SK-N-SH treated with all-trans-retinoic acid at 6 μM for 48 hours (cell line): Measurements from ENCODE around the gene MITF.

Experiments
- ATAC-seq: fragments of 200-7000 bp; cut with Tn5 transposase; 3 replicates; pipeline ENCODE4 v1.9.1; 2020; ENCODE audit warnings: mild to moderate bottlenecking, moderate library complexity
- ARNTL ChIP-seq: fragments of 450-650 bp; formaldehyde crosslinking; IDR thresholded peaks from 2 replicates; pipeline ENCODE4 v1.5.0; 2020; ENCODE audit warnings: low read depth, mild to moderate bottlenecking, moderate library complexity, borderline replicate concordance
- BACH2 ChIP-seq: fragments of 250-450 bp; sonication (Bioruptor Pico); IDR thresholded peaks from 2 replicates; pipeline ENCODE4 v1.9.0; 2021; ENCODE audit warnings: mild to moderate bottlenecking, borderline replicate concordance
- CSDC2 ChIP-seq: fragments of 250-450 bp; sonication (Bioruptor Pico); IDR thresholded peaks from 2 replicates; pipeline ENCODE4 v1.5.0; 2020; ENCODE audit warnings: mild to moderate bottlenecking, moderate library complexity
- ESRRG ChIP-seq: fragments of 250-450 bp; sonication (Bioruptor Pico); IDR thresholded peaks from 2 replicates; pipeline ENCODE4 v1.6.1; 2021; ENCODE audit warnings: mild to moderate bottlenecking
- GLIS3 ChIP-seq: fragments of 250-450 bp; sonication (Bioruptor Pico); IDR thresholded peaks from 2 replicates; pipeline ENCODE4 v1.5.0; 2020; ENCODE audit warnings: mild to moderate bottlenecking, moderate library complexity
- ISL1 ChIP-seq: fragments of 250-450 bp; sonication (Bioruptor Pico); IDR thresholded peaks from 2 replicates; pipeline ENCODE4 v2.1.2; 2022; ENCODE audit warnings: mild to moderate bottlenecking, moderate library complexity
- OSR1 ChIP-seq: fragments of 250-450 bp; sonication (Bioruptor Pico); IDR thresholded peaks from 2 replicates; pipeline ENCODE4 v1.8.0; 2022; ENCODE audit warnings: moderate library complexity, mild to moderate bottlenecking, inconsistent platforms
- PPARA ChIP-seq: fragments of 250-450 bp; sonication (Bioruptor Pico); IDR thresholded peaks from 2 replicates; pipeline ENCODE4 v1.5.0; 2020; ENCODE audit warnings: mild to moderate bottlenecking, borderline replicate concordance
- RARB ChIP-seq: fragments of 250-450 bp; sonication (Bioruptor Pico); IDR thresholded peaks from 2 replicates; pipeline ENCODE4 v1.8.0; 2021; ENCODE audit warnings: mild to moderate bottlenecking, moderate library complexity
- SNAI2 ChIP-seq: fragments of 250-450 bp; sonication (Bioruptor Pico); IDR thresholded peaks from 2 replicates; pipeline ENCODE4 v1.5.0; 2020; ENCODE audit warnings: mild to moderate bottlenecking, moderate library complexity
- TCF4 ChIP-seq: fragments of 250-450 bp; sonication (Bioruptor Pico); IDR thresholded peaks from 2 replicates; pipeline ENCODE4 v1.8.0; 2021; ENCODE audit warnings: mild to moderate bottlenecking, moderate library complexity, borderline replicate concordance
- ZC3H10 ChIP-seq: fragments of 250-450 bp; sonication (Bioruptor Pico); IDR thresholded peaks from 2 replicates; pipeline ENCODE4 v1.5.1; 2021; ENCODE audit warnings: mild to moderate bottlenecking, moderate library complexity
- ZFP3 ChIP-seq: fragments of 250-450 bp; sonication (Bioruptor Pico); IDR thresholded peaks from 2 replicates; pipeline ENCODE4 v1.5.0; 2020; ENCODE audit warnings: mild to moderate bottlenecking, moderate library complexity
- ZFP30 ChIP-seq: fragments of 450-650 bp; formaldehyde crosslinking; IDR thresholded peaks from 2 replicates; pipeline ENCODE4 v1.5.0; 2022; ENCODE audit warnings: mild to moderate bottlenecking, moderate library complexity
- ZNF565 ChIP-seq: fragments of 450-650 bp; formaldehyde crosslinking; conservative IDR thresholded peaks from 2 replicates; pipeline ENCODE4 v1.5.0; 2020; ENCODE audit warnings: low read depth, mild to moderate bottlenecking, moderate library complexity
- ZNF70 ChIP-seq: fragments of 450-650 bp; formaldehyde crosslinking; IDR thresholded peaks from 2 replicates; pipeline ENCODE4 v1.5.0; 2020; ENCODE audit warnings: mild to moderate bottlenecking, moderate library complexity
- TF ChIP-seq, protein P1 (sequence below): fragments of 250-450 bp; sonication (Bioruptor Pico); IDR thresholded peaks from 2 replicates; pipeline ENCODE4 v1.8.0; 2020; ENCODE audit warnings: mild to moderate bottlenecking, moderate library complexity, borderline replicate concordance
- TF ChIP-seq, protein P2 (sequence below): fragments of 250-450 bp; sonication (Bioruptor Pico); IDR thresholded peaks from 2 replicates; pipeline ENCODE4 v1.5.1; 2021; ENCODE audit warnings: mild to moderate bottlenecking, moderate library complexity
- TF ChIP-seq, protein P3 (sequence below): fragments of 250-450 bp; sonication (Bioruptor Pico); IDR thresholded peaks from 2 replicates; pipeline ENCODE4 v1.5.1; 2020; ENCODE audit warnings: low read depth, mild to moderate bottlenecking, moderate library complexity
- TF ChIP-seq, protein P4 (sequence below): fragments of 250-450 bp; sonication (Bioruptor Pico); IDR thresholded peaks from 2 replicates; pipeline ENCODE4 v1.8.0; 2021; ENCODE audit warnings: low read depth, mild to moderate bottlenecking, moderate library complexity, borderline replicate concordance
- TF ChIP-seq, protein P5 (sequence below): fragments of 250-450 bp; sonication (Bioruptor Pico); IDR thresholded peaks from 2 replicates; pipeline ENCODE4 v1.5.0; 2020; ENCODE audit warnings: mild to moderate bottlenecking, moderate library complexity

Gene MITF

DNA sequence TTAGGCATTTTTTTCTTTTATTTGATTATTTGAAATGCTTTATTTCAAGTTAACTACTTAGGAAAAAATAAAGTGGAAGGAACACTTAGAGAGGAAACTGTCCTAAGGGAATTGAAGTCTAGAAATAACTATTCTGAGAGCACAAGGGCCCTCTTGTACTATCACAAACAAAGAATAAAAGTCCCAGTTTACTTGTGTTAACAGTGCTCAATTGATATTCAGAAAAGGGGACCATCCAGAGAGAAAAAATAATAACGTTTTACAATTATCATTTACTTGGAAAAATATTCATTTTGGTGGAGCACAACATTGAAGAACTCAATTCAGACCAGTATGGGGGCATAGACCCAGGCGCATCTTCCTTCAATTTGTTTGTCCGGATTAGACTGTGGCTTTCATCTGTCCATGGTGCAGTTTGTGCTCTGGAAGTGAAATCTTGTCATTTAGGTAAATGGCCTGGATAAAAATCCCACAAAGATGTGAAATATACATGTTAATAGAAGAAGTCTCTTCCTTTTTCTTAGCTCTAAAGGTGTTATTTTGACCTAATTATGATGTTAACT is 205.7 kb downstream of the MITF start:
- TF ChIP-seq ISL1 (CRISPR knock-in tag) (no peak), ZFP3 (CRISPR knock-in tag) (no peak), ZC3H10 (CRISPR knock-in tag) (no peak), CSDC2 (CRISPR knock-in tag) (no peak), BACH2 (CRISPR knock-in tag) (no peak)

DNA sequence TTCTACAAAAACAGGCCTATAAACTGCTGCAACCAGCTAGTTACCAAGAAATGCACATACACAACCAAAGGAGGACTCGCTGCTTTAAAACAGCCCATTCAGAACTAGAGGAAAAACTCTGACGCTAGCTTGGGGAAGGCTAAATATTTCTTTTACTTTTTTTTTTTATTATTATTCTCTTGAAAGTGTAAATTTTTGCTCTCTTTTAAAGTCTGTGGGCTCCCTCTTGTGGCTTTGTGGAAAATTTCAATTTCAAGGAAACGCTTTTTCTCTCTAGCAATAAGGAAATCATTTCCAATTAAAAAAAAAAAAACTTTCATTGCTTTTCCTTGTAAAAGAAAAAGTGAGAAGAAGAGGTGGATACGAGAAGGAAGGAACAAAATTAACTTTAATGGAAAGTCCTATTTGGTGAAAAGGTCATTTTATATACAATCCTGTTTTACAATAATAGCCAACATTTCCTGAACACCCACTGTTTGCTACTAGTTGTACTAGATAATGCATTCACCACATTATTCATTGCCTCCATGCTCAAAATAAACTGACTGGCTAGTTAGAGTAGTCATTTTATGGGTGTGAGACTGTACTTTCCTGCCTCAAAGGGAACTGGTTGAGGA is 209.1 kb downstream of the MITF start:
- TF ChIP-seq ISL1 (CRISPR knock-in tag) = no peak
- TF ChIP-seq RARB (CRISPR knock-in tag) = no peak
- no peak for TF ChIP-seq ZFP30 (CRISPR knock-in tag)
- no peak for TF ChIP-seq ZNF70
- TF ChIP-seq ZNF565 = no peak
- peak; percentile 56; the same call in 1 of the 3 replicates for ATAC-seq

More for the DNA sequence above, 205.7 kb downstream of the MITF start:
- ATAC-seq = no peak

DNA sequence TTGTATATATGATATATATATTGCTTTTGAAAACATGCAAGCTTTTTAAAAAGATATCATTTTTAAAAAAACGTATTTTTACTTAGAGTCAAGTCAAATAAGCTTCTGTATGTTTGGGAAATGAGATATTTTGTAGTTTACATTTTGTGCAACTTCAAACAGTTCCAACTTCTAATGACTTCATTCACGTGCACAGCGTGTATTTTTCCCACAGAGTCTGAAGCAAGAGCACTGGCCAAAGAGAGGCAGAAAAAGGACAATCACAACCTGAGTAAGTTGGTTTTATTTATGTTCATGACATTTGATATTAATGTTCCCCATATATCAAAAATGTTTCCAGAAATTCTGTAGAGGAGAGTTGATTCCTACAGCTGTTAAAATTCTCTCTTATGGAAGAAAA is 212.4 kb downstream of the MITF start:
- ATAC-seq = no peak
- TF ChIP-seq ZNF70 (no peak), ZC3H10 (CRISPR knock-in tag) (no peak), CSDC2 (CRISPR knock-in tag) (no peak), GLIS3 (CRISPR knock-in tag) (no peak), OSR1 (CRISPR knock-in tag) (no peak), ESRRG (no peak), TCF4 (no peak), SNAI2 (CRISPR knock-in tag) (no peak), BACH2 (CRISPR knock-in tag) (no peak)
- TF ChIP-seq, protein P1, sequence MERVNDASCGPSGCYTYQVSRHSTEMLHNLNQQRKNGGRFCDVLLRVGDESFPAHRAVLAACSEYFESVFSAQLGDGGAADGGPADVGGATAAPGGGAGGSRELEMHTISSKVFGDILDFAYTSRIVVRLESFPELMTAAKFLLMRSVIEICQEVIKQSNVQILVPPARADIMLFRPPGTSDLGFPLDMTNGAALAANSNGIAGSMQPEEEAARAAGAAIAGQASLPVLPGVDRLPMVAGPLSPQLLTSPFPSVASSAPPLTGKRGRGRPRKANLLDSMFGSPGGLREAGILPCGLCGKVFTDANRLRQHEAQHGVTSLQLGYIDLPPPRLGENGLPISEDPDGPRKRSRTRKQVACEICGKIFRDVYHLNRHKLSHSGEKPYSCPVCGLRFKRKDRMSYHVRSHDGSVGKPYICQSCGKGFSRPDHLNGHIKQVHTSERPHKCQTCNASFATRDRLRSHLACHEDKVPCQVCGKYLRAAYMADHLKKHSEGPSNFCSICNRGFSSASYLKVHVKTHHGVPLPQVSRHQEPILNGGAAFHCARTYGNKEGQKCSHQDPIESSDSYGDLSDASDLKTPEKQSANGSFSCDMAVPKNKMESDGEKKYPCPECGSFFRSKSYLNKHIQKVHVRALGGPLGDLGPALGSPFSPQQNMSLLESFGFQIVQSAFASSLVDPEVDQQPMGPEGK (CRISPR knock-in tag) = no peak

DNA sequence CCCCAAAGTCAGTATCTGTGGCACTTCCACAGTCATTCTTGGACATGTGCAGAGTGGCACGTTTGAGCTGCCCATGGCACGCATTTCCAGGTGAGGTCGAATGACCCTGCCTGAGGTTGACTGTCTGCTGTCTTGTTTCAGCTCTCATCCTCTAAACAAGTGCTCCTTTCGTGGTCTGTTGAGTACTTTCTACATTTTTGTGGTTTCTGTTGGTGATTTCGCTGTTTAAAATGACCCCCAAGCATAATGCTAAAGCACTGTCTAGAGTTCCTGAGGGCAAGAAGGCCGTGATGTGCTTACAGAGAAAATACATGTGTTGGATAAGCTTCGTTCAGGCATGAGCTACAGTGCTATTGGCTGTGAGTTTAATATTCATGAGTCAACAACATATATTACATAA is 220.3 kb downstream of the MITF start:
- no peak for ATAC-seq
- TF ChIP-seq ZNF70 = no peak
- TF ChIP-seq ISL1 (CRISPR knock-in tag) = no peak
- TF ChIP-seq TCF4 = no peak
- TF ChIP-seq ZFP3 (CRISPR knock-in tag) = no peak
- TF ChIP-seq, protein P2, sequence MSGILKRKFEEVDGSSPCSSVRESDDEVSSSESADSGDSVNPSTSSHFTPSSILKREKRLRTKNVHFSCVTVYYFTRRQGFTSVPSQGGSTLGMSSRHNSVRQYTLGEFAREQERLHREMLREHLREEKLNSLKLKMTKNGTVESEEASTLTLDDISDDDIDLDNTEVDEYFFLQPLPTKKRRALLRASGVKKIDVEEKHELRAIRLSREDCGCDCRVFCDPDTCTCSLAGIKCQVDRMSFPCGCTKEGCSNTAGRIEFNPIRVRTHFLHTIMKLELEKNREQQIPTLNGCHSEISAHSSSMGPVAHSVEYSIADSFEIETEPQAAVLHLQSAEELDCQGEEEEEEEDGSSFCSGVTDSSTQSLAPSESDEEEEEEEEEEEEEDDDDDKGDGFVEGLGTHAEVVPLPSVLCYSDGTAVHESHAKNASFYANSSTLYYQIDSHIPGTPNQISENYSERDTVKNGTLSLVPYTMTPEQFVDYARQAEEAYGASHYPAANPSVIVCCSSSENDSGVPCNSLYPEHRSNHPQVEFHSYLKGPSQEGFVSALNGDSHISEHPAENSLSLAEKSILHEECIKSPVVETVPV (CRISPR knock-in tag) = no peak
- TF ChIP-seq, protein P3, sequence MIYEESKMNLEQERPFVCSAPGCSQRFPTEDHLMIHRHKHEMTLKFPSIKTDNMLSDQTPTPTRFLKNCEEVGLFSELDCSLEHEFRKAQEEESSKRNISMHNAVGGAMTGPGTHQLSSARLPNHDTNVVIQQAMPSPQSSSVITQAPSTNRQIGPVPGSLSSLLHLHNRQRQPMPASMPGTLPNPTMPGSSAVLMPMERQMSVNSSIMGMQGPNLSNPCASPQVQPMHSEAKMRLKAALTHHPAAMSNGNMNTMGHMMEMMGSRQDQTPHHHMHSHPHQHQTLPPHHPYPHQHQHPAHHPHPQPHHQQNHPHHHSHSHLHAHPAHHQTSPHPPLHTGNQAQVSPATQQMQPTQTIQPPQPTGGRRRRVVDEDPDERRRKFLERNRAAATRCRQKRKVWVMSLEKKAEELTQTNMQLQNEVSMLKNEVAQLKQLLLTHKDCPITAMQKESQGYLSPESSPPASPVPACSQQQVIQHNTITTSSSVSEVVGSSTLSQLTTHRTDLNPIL (CRISPR knock-in tag) = no peak
- no peak for TF ChIP-seq PPARA
- TF ChIP-seq, protein P1 (CRISPR knock-in tag) = no peak
- TF ChIP-seq CSDC2 (CRISPR knock-in tag) = no peak
- TF ChIP-seq, protein P4, sequence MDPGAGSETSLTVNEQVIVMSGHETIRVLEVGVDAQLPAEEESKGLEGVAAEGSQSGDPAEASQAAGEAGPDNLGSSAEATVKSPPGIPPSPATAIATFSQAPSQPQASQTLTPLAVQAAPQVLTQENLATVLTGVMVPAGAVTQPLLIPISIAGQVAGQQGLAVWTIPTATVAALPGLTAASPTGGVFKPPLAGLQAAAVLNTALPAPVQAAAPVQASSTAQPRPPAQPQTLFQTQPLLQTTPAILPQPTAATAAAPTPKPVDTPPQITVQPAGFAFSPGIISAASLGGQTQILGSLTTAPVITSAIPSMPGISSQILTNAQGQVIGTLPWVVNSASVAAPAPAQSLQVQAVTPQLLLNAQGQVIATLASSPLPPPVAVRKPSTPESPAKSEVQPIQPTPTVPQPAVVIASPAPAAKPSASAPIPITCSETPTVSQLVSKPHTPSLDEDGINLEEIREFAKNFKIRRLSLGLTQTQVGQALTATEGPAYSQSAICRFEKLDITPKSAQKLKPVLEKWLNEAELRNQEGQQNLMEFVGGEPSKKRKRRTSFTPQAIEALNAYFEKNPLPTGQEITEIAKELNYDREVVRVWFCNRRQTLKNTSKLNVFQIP (CRISPR knock-in tag) = no peak
- TF ChIP-seq, protein P5, sequence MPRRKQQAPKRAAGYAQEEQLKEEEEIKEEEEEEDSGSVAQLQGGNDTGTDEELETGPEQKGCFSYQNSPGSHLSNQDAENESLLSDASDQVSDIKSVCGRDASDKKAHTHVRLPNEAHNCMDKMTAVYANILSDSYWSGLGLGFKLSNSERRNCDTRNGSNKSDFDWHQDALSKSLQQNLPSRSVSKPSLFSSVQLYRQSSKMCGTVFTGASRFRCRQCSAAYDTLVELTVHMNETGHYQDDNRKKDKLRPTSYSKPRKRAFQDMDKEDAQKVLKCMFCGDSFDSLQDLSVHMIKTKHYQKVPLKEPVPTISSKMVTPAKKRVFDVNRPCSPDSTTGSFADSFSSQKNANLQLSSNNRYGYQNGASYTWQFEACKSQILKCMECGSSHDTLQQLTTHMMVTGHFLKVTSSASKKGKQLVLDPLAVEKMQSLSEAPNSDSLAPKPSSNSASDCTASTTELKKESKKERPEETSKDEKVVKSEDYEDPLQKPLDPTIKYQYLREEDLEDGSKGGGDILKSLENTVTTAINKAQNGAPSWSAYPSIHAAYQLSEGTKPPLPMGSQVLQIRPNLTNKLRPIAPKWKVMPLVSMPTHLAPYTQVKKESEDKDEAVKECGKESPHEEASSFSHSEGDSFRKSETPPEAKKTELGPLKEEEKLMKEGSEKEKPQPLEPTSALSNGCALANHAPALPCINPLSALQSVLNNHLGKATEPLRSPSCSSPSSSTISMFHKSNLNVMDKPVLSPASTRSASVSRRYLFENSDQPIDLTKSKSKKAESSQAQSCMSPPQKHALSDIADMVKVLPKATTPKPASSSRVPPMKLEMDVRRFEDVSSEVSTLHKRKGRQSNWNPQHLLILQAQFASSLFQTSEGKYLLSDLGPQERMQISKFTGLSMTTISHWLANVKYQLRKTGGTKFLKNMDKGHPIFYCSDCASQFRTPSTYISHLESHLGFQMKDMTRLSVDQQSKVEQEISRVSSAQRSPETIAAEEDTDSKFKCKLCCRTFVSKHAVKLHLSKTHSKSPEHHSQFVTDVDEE (CRISPR knock-in tag) = no peak
- TF ChIP-seq ZC3H10 (CRISPR knock-in tag) = no peak
- no peak for TF ChIP-seq SNAI2 (CRISPR knock-in tag)
- no peak for TF ChIP-seq OSR1 (CRISPR knock-in tag)
- TF ChIP-seq GLIS3 (CRISPR knock-in tag) = no peak
- no peak for TF ChIP-seq BACH2 (CRISPR knock-in tag)
- TF ChIP-seq ARNTL (CRISPR knock-in tag) = no peak
